PC-3 (cell line): Measurements from ENCODE around the gene CDC34. TPM values are rescaled to one million over a fixed set of nuclear protein-coding genes. Genes with fewer than 3 reads are reported as not detected.

Source experiments
- ATAC-seq: fragments of 200-7000 bp; cut with Tn5 transposase; 2 replicates; pipeline ENCODE4 v1.9.1; 2020; ENCODE audit warnings: mild to moderate bottlenecking, moderate library complexity
- BruUV-seq: library from RNA; stranded (reverse); fragments of 400-500 nt; replicated peaks from 2 replicates; lab custom pipeline; 2021; lab: Mats Ljungman, UMichigan
- CTCF ChIA-PET: fragments of 300-600 bp; sonication (Branson Sonifier 250); formaldehyde crosslinking; loops from one replicate; lab custom pipeline; 2022; ENCODE audit warnings: antibody characterized with exemption; lab: Charles Lee
- POLR2A ChIA-PET: fragments of 300-600 bp; sonication (Branson Sonifier 250); formaldehyde crosslinking; loops from one replicate; lab custom pipeline; 2022; ENCODE audit warnings: antibody characterized with exemption; ENCODE audit not compliant: unreplicated experiment; lab: Charles Lee
- DNase-seq: peaks from one replicate; pipeline ENCODE4 v3.0.0-alpha.2; 2015
- H2AFZ ChIP-seq: fragments of 300-600 bp; sonication (generic); 2 replicates; pipeline ENCODE4 v1.6.0; 2016; ENCODE audit warnings: antibody characterized with exemption, low read length
- H3F3A ChIP-seq: fragments of 300-600 bp; sonication (generic); one replicate; pipeline ENCODE4 v1.6.0; 2017; ENCODE audit warnings: antibody characterized with exemption, low read length, control low read depth, mild to moderate bottlenecking; ENCODE audit not compliant: unreplicated experiment
- H3K27ac ChIP-seq: fragments of 300-600 bp; sonication (generic); 2 replicates; pipeline ENCODE4 v1.5.1; 2016; ENCODE audit warnings: mild to moderate bottlenecking, low read length
- H3K27me3 ChIP-seq: fragments of 300-600 bp; sonication (generic); 2 replicates; pipeline ENCODE4 v1.6.1; 2016; ENCODE audit warnings: low read length, mixed read lengths
- H3K36me3 ChIP-seq: fragments of 300-600 bp; sonication (generic); 2 replicates; pipeline ENCODE4 v1.6.1; 2016; ENCODE audit warnings: low read depth, mixed run types, low read length, mixed read lengths
- H3K4me1 ChIP-seq: fragments of 300-600 bp; sonication (generic); 2 replicates; pipeline ENCODE4 v1.5.1; 2016; ENCODE audit warnings: low read length; ENCODE audit not compliant: insufficient read depth
- H3K4me2 ChIP-seq: fragments of 300-600 bp; sonication (generic); 2 replicates; pipeline ENCODE4 v1.6.0; 2016; ENCODE audit warnings: low read length
- H3K4me3 ChIP-seq: fragments of 300-600 bp; sonication (generic); 2 replicates; pipeline ENCODE4 v1.5.1; 2016; ENCODE audit warnings: mild to moderate bottlenecking, low read length, mixed read lengths
- H3K79me2 ChIP-seq: fragments of 300-600 bp; sonication (generic); 2 replicates; pipeline ENCODE4 v1.6.1; 2017; ENCODE audit warnings: low read length, mixed read lengths
- H3K9ac ChIP-seq: fragments of 300-600 bp; sonication (generic); 2 replicates; pipeline ENCODE4 v1.6.0; 2016; ENCODE audit warnings: mild to moderate bottlenecking, low read length
- H3K9me2 ChIP-seq: fragments of 300-600 bp; sonication (generic); replicated peaks from 2 replicates; pipeline ENCODE4 v1.6.1; 2016; ENCODE audit warnings: mixed run types, low read length, mixed read lengths
- H3K9me3 ChIP-seq: fragments of 300-600 bp; sonication (generic); 2 replicates; pipeline ENCODE4 v1.6.1; 2016; ENCODE audit warnings: low read length, mixed read lengths
- H4K20me1 ChIP-seq: fragments of 300-600 bp; sonication (generic); 2 replicates; pipeline ENCODE4 v1.6.1; 2016; ENCODE audit warnings: low read length, mixed read lengths
- EZH2 ChIP-seq: fragments of 300-600 bp; sonication (generic); IDR thresholded peaks from one replicate; pipeline ENCODE4 v1.6.1; 2017; ENCODE audit warnings: antibody characterized with exemption, mild to moderate bottlenecking, low read length; ENCODE audit not compliant: unreplicated experiment
- EZH2phosphoT487 ChIP-seq: fragments of 300-600 bp; sonication (generic); IDR thresholded peaks from 2 replicates; pipeline ENCODE4 v1.6.1; 2018; ENCODE audit warnings: mild to moderate bottlenecking, antibody characterized with exemption, low read length, borderline replicate concordance
- intact Hi-C: fragments of 100-400 bp; cut with micrococcal nuclease; formaldehyde crosslinking; loops from 2 replicates; pipeline ENCODE4 v1.9.0; 2023
- total RNA-seq: library from RNA; depleted of rRNA; stranded (reverse); fragments of >200 nt; gene quantifications from 2 replicates; pipeline ENCODE4 v1.2.3, GENCODE V29; 2014
- TF ChIP-seq, protein P1 (sequence below): fragments of 300-600 bp; sonication (generic); conservative IDR thresholded peaks from 2 replicates; pipeline ENCODE4 v1.5.1; 2017; ENCODE audit warnings: antibody characterized with exemption, low read depth, mild to moderate bottlenecking, low read length

The CDC34 gene
- total RNA-seq, 1 experiment from 2014 or later: 119 TPM

DNA sequence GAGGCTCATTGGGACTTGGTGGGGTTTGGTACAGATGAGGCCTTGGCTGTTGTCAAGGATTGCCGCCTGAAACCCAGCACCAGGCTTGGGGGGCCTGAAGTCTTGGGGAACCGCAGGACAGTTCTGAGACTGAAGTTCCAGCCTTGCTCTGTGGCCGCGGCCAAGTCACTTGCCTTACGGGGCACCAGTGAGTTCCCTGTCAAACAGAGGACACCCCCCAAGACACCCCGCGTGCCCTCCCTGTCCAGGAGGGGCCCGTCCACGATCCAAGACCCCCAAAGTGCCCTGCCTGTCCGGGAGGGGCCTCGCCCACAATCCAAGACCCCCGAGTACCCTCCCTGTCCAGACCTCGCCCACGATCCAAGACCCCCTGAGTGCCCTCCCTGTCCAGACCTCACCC, 2.5 kb downstream of the CDC34 start:
- ATAC-seq (no peak), DNase-seq (no peak)
- TF ChIP-seq EZH2 (no peak), EZH2phosphoT487 (no peak)
- TF ChIP-seq, protein P1, sequence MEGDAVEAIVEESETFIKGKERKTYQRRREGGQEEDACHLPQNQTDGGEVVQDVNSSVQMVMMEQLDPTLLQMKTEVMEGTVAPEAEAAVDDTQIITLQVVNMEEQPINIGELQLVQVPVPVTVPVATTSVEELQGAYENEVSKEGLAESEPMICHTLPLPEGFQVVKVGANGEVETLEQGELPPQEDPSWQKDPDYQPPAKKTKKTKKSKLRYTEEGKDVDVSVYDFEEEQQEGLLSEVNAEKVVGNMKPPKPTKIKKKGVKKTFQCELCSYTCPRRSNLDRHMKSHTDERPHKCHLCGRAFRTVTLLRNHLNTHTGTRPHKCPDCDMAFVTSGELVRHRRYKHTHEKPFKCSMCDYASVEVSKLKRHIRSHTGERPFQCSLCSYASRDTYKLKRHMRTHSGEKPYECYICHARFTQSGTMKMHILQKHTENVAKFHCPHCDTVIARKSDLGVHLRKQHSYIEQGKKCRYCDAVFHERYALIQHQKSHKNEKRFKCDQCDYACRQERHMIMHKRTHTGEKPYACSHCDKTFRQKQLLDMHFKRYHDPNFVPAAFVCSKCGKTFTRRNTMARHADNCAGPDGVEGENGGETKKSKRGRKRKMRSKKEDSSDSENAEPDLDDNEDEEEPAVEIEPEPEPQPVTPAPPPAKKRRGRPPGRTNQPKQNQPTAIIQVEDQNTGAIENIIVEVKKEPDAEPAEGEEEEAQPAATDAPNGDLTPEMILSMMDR: peak; percentile 14; the same call in 1 of the 2 replicates
- Histone ChIP-seq H3K4me2 (peak overlapping the region; percentile 93), H3K4me1 (peaks cover 22% of the 10 kb centered on the region), H3K9me2 (no peaks in the 10 kb centered on the region), H3K9me3 (no peaks in the 10 kb centered on the region), H3K27me3 (no peaks in the 10 kb centered on the region), H2AFZ (no peak overlapping the region), H3K9ac (peak overlapping the region; percentile 81; the same call in 1 of the 2 replicates), H3K27ac (no peak overlapping the region), H3F3A (no peaks in the 10 kb centered on the region), H4K20me1 (peaks cover 20% of the 10 kb centered on the region), H3K36me3 (0 out of 2 replicates have a peak, but pooled peaks cover 11% of the 10 kb centered on the region), H3K4me3 (peak overlapping the region; percentile 89), H3K79me2 (peaks cover 42% of the 10 kb centered on the region)
- BruUV-seq: no TSS peak
- intact Hi-C loops: no loop called here
- POLR2A ChIA-PET: no interaction called here
- CTCF ChIA-PET: no interaction called here

DNA sequence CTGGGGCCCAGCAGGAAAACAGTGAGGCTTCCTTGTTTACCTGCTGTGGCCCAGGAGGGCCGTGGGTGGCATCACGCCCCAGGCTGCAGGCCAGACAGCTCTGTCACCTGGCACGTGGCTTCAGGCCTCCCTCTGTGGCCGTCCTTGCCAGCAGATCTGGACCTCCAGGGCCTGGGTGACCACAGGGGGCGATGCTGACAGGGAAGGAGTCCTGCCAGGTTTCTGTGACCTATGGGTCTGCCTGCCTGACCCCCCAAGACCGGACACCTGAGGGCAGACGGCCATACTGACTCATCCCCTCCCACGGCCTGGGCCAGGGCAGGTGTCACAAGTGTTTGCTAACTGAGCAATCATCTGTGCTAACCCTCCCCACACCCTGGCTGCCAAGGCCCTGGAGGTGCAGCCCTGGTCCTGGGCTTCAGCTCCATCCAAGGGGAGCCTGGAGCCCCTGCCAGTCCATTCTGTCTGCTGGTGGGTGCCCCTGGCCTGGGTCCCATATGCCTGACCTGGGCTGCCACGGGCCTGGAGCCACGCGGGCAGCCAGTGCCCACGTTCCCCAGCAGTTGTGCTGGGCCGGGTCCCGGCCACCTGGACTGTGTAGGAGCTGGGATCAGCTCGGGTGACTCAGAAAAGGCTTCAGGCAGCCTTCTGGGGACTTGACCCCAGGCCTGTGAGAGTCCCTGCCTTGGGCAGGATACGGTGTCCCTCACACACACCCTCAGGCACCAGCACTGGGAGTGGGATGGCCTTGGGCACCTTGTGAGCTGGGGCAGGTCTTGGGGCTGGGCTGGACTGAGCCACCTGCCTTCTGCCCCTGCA, 3.7 kb downstream of the CDC34 start:
- peak; percentile 48 for ATAC-seq
- TF ChIP-seq EZH2 (no peak), EZH2phosphoT487 (no peak)
- TF ChIP-seq, protein P1: 0 out of 2 replicates have a peak, but pooled peaks have one; percentile 15
- peaks cover 22% of the 10 kb centered on the region for H3K4me1 ChIP-seq
- H4K20me1 ChIP-seq: peaks cover 20% of the 10 kb centered on the region
- no peaks in the 10 kb centered on the region for H3K9me2 ChIP-seq
- H2AFZ ChIP-seq: no peak overlapping the region
- H3K27me3 ChIP-seq: no peaks in the 10 kb centered on the region
- peaks cover 42% of the 10 kb centered on the region for H3K79me2 ChIP-seq
- DNase-seq: peak; percentile 42
- H3K4me2 ChIP-seq: peak overlapping the region; percentile 46
- H3K9me3 ChIP-seq: no peaks in the 10 kb centered on the region
- BruUV-seq: no TSS peak
- H3K36me3 ChIP-seq: 0 out of 2 replicates have a peak, but pooled peaks cover 11% of the 10 kb centered on the region
- CTCF ChIA-PET: interaction anchor here (0.6 to 0.9 kb wide), 3 partner anchors 13 to 162 kb away, joined by 3 to 4 read pairs (median 3); no protein-coding TSS in a partner anchor
- no peaks in the 10 kb centered on the region for H3F3A ChIP-seq
- no peak overlapping the region for H3K27ac ChIP-seq
- H3K4me3 ChIP-seq: no peak overlapping the region
- POLR2A ChIA-PET: no interaction called here
- no peak overlapping the region for H3K9ac ChIP-seq
- intact Hi-C loops: no loop called here
